ENCODE data around the gene CRYBG1. TPM values are rescaled to one million over a fixed set of nuclear protein-coding genes. Genes with fewer than 3 reads are reported as not detected.
A peak's percentile ranks its signal among the peaks of the same experiment; 100 is the strongest.

The CRYBG1 gene
- total RNA-seq, 2 donors from 2014 or later: 23.0 to 23.3 TPM

DNA sequence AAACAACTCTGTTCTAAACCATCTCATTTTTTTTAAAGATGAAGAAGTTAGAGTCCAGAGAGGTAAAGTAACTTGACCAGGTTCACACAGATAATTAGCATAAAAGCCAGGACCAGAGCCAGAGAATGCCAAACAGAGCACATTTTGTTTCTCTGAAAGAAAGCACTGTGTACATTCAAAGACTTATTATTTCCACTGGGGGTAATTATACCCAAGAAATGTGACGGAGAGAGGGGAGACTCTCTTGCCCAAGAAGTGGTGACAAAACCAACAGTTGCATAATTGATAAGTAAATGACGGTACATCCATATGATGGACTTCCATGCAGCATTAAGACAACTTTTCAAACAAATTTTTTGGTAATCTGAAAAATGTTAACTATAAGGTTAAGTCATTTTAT is 157.2 kb downstream of the CRYBG1 start:
- no peak for ATAC-seq
- Mint-ChIP-seq H3K27ac (peak overlapping the region in 1 of 2 donors; percentile 17), H3K9me3 (no peaks in the 10 kb centered on the region), H3K36me3 (peaks cover 16 to 18% of the 10 kb centered on the region in 2 donors)
- no peak for DNase-seq (ENCODE audit: low spot score in 2 of 2)

DNA sequence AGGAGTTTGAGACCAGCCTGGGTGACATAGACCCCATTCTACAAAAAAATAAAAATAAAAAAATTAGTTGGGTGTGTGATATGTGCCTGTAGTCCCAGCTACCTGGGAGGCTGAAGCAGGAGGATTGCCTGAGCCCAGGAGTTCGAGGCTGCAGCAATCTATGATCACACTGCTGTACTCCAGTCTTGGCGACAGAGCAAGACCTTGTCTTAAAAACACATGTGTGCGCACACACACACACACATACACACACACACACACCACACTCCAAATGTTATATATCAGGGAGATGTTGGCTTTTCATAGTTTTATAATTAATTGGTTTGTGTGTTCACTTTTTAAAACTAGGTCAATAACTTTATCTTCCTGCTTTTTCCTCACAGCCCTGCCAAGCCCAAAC is 158.2 kb downstream of the CRYBG1 start:
- Mint-ChIP-seq H3K36me3 (peaks cover 10 to 16% of the 10 kb centered on the region in 2 donors), H3K27ac (peak overlapping the region; percentile 94 to 99), H3K9me3 (no peaks in the 10 kb centered on the region)
- no peak for DNase-seq (ENCODE audit: low spot score in 2 of 2)
- ATAC-seq: no peak

- Mint-ChIP-seq H3K36me3 (peaks cover 5 to 16% of the 10 kb centered on the region in 2 donors), H3K9me3 (no peaks in the 10 kb centered on the region), H3K27ac (peak overlapping the region; percentile 94 to 99)
- ATAC-seq: peak; percentile 72 to 74
- peak; percentile 66 to 87 for DNase-seq (ENCODE audit: low spot score in 2 of 2)
Observed at GRCh38 chr6:106519460-106520394, 159.2 kb downstream of the CRYBG1 start.

DNA sequence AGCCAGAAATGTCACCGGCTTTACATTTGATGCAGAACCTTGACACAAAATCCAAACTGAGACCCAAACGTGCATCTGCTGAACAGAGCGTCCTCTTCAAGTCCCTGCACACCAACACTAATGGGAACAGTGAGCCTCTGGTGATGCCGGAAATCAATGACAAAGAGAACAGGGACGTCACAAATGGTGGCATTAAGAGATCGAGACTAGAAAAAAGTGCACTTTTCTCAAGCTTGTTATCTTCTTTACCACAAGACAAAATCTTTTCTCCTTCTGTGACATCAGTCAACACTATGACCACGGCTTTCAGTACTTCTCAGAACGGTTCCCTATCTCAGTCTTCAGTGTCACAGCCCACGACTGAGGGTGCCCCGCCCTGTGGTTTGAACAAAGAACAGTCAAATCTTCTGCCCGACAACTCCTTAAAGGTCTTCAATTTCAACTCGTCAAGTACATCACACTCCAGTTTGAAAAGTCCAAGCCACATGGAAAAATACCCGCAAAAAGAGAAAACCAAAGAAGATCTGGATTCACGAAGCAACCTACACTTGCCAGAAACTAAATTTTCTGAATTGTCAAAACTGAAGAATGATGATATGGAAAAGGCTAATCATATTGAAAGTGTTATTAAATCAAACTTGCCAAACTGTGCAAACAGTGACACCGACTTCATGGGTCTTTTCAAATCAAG is 160.3 kb downstream of the CRYBG1 start:
- DNase-seq (ENCODE audit: low spot score in 2 of 2) (peak; percentile 70 to 86), ATAC-seq (peak; percentile 78 to 82)
- Mint-ChIP-seq H3K9me3 (no peaks in the 10 kb centered on the region), H3K27ac (peak overlapping the region; percentile 94 to 99), H3K36me3 (peaks cover 11 to 16% of the 10 kb centered on the region in 2 donors)

- Mint-ChIP-seq H3K9me3 (no peaks in the 10 kb centered on the region), H3K36me3 (peaks cover 11 to 14% of the 10 kb centered on the region in 2 donors), H3K27ac (peak overlapping the region; percentile 94 to 99)
- ATAC-seq (no peak), DNase-seq (ENCODE audit: low spot score in 2 of 2) (no peak)
Observed at GRCh38 chr6:106522562-106523250, 162.2 kb downstream of the CRYBG1 start.

DNA sequence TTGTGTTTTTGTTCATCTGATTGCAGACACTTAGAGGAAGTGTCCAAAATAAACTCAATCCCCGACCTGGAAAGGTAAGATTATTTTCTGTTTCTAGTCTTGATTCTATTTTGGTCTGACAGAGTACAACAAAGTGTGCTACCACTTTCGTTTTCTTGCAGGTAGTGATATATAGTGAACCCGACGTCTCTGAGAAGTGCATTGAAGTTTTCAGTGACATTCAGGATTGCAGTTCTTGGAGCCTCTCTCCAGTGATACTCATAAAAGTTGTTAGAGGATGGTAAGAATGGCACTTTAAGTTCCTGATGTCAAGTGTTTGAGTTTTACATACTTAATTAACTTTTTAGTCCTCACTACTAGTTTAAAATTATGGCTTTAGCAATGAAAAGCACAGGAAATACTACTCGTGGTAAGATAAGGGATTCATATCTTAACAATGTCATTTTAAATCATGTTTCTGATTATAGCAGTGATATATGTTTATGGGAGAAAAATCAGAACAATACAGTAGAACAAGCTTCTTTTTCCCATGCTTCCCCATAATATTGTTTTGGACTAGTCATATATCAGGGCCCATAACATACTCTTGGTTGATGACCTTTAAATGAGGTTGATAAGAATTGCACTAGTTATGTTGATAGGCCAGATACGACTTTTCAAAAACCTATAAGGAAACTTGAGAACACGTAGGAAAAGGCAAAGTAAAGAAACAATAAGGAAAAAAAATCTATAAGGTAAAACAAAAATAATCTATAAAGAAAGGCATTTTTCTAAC is 164.8 kb downstream of the CRYBG1 start:
- no peaks in the 10 kb centered on the region for H3K9me3 Mint-ChIP-seq
- ATAC-seq (peak; percentile 25 to 29), DNase-seq (ENCODE audit: low spot score in 2 of 2) (no peak)
- H3K36me3 Mint-ChIP-seq: peaks cover 19 to 30% of the 10 kb centered on the region in 2 donors
- peak overlapping the region; percentile 95 to 98 for H3K27ac Mint-ChIP-seq

GRCh38 chr6:106525882-106526275 is 165.4 kb downstream of the CRYBG1 start:
- H3K27ac Mint-ChIP-seq: peak overlapping the region; percentile 13 to 98
- H3K36me3 Mint-ChIP-seq: peaks cover 19 to 28% of the 10 kb centered on the region in 2 donors
- H3K9me3 Mint-ChIP-seq: no peaks in the 10 kb centered on the region
- ATAC-seq (no peak), DNase-seq (ENCODE audit: low spot score in 2 of 2) (no peak)

DNA sequence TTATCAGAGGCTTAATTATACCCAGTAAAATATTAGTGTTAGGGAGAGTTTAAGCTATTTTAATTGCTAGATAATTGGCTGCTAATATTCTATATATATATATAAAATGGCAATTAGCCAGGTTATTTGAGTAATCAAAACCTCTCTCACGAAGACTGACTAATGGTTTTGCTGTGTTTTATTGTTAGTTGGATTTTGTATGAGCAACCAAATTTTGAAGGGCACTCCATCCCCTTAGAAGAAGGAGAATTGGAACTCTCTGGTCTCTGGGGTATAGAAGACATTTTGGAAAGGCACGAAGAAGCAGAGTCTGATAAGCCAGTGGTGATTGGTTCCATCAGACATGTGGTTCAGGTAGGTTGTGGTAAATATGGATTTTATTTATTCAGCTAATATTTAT is 166.6 kb downstream of the CRYBG1 start:
- Mint-ChIP-seq H3K27ac (no peak overlapping the region), H3K36me3 (peaks cover 14 to 23% of the 10 kb centered on the region in 2 donors), H3K9me3 (no peaks in the 10 kb centered on the region)
- DNase-seq (ENCODE audit: low spot score in 2 of 2) (no peak), ATAC-seq (no peak)

GRCh38 chr6:106527979-106528378 is 167.5 kb downstream of the CRYBG1 start:
- DNase-seq (ENCODE audit: low spot score in 2 of 2) (no peak), ATAC-seq (peak; percentile 67 to 76)
- Mint-ChIP-seq H3K36me3 (peaks cover 14 to 30% of the 10 kb centered on the region in 2 donors), H3K9me3 (no peaks in the 10 kb centered on the region), H3K27ac (peak overlapping the region; percentile 66 to 81)

DNA sequence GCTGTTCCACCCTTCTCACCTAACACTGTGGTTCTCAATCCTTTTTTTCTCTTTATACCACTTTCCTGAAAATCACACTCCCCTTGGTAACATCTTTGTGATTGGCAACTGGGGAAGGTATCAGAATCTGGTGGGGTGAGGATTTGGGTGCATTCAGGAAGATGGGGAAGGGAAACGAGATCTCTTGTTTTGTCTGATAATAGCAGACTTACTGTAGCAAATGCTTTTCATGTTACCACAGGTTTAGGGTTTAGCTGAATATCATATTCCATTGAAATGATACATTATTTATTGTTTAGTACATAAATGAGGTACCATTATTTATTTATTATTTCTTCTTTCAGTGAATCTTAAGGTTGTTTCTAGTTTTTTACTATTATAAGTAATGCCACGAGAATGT is 168.0 kb downstream of the CRYBG1 start:
- DNase-seq (ENCODE audit: low spot score in 2 of 2): no peak
- Mint-ChIP-seq H3K27ac (peak overlapping the region in 1 of 2 donors; percentile 81), H3K9me3 (no peaks in the 10 kb centered on the region), H3K36me3 (peaks cover 14 to 36% of the 10 kb centered on the region in 2 donors)
- no peak for ATAC-seq

- H3K9me3 Mint-ChIP-seq: no peaks in the 10 kb centered on the region
- DNase-seq (ENCODE audit: low spot score in 2 of 2): no peak
- no peak overlapping the region for H3K27ac Mint-ChIP-seq
- peaks cover 14 to 38% of the 10 kb centered on the region in 2 donors for H3K36me3 Mint-ChIP-seq
- no peak for ATAC-seq
Observed at GRCh38 chr6:106529438-106529837, 168.9 kb downstream of the CRYBG1 start.

DNA sequence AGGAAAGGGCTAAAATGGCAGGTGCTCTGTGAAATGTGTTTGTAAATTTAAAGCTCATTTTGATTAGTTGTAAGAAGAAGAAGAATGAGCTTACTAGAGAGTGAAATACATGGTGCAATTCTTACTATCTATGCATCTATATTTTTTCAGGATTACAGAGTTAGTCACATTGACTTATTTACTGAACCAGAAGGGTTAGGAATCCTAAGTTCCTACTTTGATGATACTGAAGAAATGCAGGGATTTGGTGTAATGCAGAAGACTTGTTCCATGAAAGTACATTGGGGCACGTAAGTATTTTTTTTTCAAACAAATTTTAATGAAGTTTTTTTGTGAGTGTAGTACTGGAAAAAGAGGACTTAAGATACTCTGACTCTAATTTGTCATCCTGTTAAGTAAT is 169.5 kb downstream of the CRYBG1 start:
- peaks cover 13 to 38% of the 10 kb centered on the region in 2 donors for H3K36me3 Mint-ChIP-seq
- no peak overlapping the region for H3K27ac Mint-ChIP-seq
- ATAC-seq (no peak), DNase-seq (ENCODE audit: low spot score in 2 of 2) (no peak)
- H3K9me3 Mint-ChIP-seq: no peaks in the 10 kb centered on the region

DNA sequence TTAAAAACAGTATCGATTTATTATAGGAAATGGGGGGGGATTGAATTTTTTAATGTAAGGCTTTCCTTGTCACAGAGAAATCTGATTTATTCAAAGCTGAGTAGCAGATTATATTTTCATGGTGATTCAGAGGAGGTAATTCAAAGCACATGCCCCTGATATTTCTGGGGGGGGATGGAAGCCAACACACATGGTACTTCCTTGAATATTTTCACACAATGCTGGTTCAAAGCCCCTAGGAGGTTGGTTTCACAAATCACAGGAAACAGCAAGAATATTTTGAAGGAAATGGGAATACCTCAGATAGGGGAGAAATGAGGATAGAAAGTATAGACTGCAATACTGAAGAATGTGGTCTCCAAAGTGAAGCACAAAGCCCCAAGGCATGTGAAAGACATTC is 170.0 kb downstream of the CRYBG1 start:
- Mint-ChIP-seq H3K27ac (no peak overlapping the region), H3K9me3 (no peaks in the 10 kb centered on the region), H3K36me3 (peaks cover 8 to 38% of the 10 kb centered on the region in 2 donors)
- DNase-seq (ENCODE audit: low spot score in 2 of 2) (no peak), ATAC-seq (no peak)

- ATAC-seq: no peak
- Mint-ChIP-seq H3K27ac (peak overlapping the region; percentile 9 to 20), H3K36me3 (peaks cover 14 to 47% of the 10 kb centered on the region in 2 donors), H3K9me3 (no peaks in the 10 kb centered on the region)
- no peak for DNase-seq (ENCODE audit: low spot score in 2 of 2)
Observed at GRCh38 chr6:106533054-106533453, 172.5 kb downstream of the CRYBG1 start.

- ATAC-seq (no peak), DNase-seq (ENCODE audit: low spot score in 2 of 2) (no peak)
- Mint-ChIP-seq H3K27ac (peak overlapping the region; percentile 67 to 73), H3K36me3 (peaks cover 14 to 41% of the 10 kb centered on the region in 2 donors), H3K9me3 (no peaks in the 10 kb centered on the region)
Observed at GRCh38 chr6:106534004-106534403, 173.5 kb downstream of the CRYBG1 start.

- Mint-ChIP-seq H3K27ac (peak overlapping the region; percentile 73 to 79), H3K36me3 (peaks cover 9 to 36% of the 10 kb centered on the region in 2 donors), H3K9me3 (no peaks in the 10 kb centered on the region)
- ATAC-seq (peak; percentile 81 to 92), DNase-seq (ENCODE audit: low spot score in 2 of 2) (peak in 1 of 2 donors; percentile 68)
Observed at GRCh38 chr6:106534564-106534982, 174.1 kb downstream of the CRYBG1 start.

All from activated naive CD4-positive, alpha-beta T cell treated with anti-CD3 and anti-CD28 coated beads, Interleukin-2, amount 50 U/mL, for 72 hours (primary cell).